DMS 273 (cell line): Measurements from ENCODE around the gene C2orf74.
"Not testable (repeated sequence)": the region's sequence is repeated elsewhere in the genome, so short reads cannot be mapped to it uniquely, and the experiment has no call there.

ENCODE experiments used
- DNase-seq: peaks from one replicate; lab custom pipeline; 2025; ENCODE audit not compliant: unreplicated experiment; lab: John Stamatoyannopoulos, UW

Gene C2orf74

DNA sequence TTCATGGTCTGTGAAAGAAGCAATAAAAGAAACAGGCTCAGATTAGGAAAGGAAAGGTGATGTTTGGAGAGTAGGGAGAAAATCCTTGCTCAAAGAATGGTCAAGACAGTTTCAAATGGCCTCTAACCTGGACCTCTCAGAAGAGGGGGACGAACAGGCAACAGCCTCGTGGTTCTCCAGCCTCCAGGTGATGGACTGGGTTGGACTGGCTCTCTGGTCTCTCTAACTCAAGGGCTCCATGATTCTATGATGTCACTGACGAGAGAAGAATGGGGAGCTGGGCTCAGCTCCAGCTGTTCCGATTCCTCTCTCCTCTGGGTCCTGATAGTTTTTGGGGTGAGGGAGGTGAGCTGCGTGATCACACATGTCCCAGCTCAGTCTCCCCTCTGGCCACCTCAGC lies at the start of gene C2orf74:
Gene C2orf74 (plus strand): TSS at position 301 of the 400 bp plus-strand sequence. CDS start 327 bp downstream, outside the sequence.
- no peak for DNase-seq

DNA sequence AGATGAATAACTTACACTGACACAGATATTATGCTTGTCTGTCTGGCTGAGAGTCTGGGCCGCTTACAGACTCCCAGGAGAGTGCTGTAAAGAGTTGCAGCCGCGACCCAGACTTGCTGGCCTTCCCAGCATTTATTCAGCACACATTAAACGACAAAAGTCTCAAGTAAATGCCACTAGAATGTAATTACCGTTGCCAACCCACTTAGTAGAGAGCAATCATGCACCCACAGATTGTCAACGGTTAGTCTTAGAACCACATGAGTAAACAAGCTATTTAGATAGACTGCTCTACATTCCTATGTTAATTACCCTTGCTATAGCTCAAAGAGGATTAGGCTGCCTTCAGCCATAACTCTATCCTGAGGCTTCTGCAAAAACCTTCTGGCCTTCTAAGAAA lies 47.8 kb upstream of the C2orf74 start:
- no peak for DNase-seq

DNA sequence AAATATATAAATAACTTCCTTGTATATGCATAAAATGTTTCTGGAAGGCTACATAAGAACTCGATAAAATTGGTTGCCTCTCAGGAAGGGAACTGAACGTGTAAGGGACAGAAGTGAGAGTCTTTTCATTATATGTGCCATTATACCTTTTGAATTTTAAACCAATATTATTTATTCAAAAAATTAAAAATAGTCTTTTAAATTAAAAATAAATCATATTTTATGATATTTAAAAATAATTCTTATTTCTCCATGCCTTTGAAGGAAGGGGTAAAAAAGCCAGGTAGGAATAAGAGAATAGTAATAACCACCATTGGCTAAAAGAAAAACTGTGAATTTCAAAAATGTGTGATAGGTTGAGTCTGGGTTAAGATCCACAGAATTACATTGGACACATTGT lies 45.7 kb upstream of the C2orf74 start:
- DNase-seq: no peak

DNA sequence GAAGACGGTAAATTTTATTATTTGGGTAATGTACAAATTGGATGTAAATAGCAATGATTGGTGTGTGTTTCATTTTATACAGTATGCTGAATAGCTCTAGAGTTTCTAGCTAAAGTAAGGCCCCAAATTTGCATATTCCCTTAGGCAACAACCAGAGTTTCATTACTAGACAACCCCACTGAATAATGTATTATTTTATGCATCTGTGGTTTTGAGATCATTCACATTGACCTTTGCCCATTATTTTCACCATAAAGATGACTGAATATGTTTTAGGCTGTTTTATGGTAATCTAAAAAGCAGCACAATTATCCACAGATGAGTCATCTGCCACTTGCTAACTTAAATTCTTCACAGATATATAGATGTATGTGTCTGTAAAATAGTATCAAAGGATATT lies 44.5 kb upstream of the C2orf74 start:
- no peak for DNase-seq

DNA sequence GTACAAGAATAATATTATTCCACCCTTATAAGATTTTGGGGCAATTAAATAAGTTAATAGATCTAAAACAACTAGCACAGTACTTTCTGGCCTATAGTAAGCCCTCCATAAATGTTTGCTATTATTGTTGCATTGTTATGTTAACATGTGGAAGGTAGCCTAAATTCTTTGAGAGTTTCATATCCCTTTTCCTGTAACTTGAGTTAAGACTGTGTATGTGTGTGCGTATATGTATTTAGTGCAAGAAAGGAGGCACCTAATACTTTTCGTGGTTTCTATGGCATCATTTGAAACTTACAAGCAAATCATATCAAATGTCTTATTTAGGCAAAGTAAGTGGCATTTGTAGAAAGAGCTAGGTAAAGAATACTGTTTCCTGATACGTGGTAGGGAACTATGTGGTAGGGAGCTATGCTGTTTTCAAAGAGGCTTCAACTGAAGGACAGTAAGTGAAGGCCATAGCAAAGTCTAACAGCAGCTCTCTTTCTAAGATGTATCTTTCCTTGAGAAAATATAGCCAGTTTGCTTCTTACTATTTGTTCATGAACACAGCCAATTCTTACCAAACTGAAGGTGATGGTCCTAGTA lies 36.8 kb upstream of the C2orf74 start:
- no peak for DNase-seq

DNA sequence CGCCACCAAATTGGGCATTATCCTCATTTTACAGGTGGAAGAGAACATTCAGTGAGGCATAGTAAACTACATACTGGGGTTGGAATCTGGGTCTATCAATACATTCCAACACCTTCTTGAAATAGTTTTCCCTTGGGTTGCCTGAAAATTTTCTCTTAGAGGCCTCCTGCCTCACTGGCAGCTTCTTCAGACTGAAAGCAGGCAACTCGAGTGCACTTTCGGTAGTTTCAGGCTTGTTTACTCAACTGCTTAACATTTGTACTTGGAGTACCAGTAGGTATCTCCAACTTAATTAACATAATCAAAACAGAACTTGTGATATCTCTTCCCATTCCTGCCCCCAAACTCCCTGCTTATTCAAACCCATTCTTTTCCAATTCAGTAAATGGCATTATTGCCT lies 36.2 kb upstream of the C2orf74 start:
- no peak for DNase-seq

DNA sequence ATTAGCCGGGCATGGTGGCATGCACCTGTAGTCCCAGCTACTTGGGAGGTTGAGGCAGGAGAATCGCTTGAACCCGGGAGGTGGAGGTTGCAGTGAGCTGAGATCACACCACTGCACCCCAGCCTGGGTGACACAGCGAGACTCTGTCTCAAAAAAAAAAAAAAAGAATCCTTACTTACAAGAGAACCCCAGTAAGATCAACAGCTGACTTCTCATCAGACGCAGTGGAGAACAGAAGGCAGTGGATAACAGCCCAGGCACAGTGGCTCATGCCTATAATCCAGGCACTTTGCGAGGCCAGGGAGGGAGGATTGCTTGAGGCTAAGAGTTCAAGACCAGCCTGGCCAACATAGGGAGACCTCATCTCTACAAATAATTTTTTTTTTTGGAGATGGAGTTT lies 33.9 kb upstream of the C2orf74 start:
- DNase-seq: not testable (repeated sequence)

DNA sequence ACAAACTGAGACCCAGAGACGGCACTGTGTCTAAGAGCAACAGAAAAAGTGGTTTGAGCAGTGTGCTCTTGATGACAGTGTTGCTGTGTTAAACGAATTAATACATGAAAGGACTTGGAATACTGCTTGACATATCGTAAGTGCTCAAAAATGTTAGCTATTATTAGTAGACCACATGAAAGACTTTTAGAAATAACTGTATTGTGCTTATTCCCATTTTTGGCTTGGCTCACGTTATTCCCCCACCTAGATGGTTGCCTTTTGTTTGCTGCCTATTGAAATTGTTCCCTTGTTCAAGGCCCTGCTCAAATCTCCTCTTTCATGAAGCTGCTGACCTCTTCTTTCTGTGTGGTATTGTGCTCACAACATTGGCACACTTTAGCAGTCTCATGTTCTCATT lies 27.8 kb upstream of the C2orf74 start:
- no peak for DNase-seq

DNA sequence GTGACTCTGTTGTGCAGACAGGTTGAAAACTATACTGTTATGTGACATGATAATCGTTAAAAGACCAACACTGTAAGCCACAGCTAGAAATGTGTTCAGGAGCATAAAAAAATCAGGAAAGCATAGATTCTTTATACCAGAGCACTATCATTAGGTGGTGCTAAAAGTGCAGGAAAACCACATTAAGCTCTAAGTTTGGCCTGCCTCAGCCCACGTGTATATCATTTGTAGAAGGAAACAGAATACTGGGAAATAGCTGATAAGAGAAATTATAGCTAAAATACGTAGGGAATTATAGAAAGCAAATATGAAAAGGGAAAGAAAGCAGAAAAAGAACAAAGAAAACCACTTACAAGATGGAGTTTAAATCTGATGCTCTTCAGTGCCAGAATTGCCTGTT lies 26.5 kb upstream of the C2orf74 start:
- peak; percentile 66 for DNase-seq

DNA sequence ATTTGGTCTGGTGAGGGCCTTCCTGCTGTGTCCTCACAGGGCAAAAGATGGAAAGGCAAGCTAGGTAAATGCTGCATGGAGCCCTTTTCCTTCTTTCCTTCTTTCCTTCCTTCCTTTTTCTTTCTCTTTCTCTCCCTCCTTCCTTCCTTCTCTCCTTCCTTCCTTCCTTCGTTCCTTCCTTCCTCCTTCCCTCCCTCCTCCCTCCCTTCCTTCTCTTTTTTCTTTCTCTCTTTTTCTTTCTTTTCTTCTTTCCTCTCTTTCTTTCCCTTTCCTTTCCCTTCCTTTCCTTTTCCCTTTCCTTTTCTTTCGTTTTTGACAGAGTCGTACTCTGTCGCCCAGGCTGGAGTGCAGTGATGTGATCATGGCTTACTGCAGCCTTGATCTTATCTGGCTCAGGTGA lies 23.1 kb upstream of the C2orf74 start:
- DNase-seq: no peak

DNA sequence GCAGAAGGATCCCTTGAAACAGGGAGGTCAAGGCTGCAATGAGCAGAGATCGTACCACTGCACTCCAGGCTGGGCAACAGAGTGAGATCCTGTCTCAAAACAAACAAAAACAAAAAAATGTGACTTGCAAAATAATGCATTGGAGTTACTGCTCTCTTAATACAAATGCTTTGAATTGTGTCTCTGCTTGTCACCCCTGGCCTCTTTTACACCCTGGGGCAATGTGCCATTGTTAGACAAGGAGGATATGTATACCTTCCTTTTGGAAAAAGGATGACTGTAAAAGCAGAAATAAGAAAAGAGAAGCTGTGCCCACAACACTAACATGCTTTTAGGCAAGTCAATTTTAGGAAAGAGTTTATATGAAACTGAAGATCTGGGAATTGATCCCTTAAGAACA lies 20.8 kb upstream of the C2orf74 start:
- DNase-seq: no peak

DNA sequence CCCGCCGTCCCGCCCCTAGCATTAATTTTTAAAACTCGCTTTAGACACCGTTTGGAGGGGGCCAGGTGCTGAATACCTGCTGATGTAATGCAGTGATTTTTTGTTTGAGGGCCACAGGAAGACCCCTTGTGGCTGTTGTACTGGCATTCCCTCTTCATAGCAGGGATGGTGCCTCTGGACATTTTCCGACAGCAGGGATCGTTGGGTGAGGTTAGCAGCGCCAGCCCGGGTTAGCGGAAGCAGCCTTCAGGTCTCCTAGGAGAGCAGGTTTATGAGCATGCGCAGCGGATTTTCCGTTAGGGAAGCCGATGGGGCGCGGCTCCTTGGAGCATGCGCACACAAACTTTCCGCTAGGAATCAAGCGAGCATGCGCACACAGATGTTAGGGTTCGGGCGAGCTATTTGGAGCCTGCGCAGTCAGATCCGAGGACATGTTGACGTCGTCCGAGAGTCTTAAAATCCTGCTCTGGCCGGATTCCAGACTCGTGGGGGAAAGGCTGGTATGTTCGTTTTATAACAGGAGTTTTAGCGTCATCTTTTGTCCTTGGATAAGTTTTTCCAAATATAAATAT lies 17.2 kb upstream of the C2orf74 start:
- peak; percentile 100 for DNase-seq

DNA sequence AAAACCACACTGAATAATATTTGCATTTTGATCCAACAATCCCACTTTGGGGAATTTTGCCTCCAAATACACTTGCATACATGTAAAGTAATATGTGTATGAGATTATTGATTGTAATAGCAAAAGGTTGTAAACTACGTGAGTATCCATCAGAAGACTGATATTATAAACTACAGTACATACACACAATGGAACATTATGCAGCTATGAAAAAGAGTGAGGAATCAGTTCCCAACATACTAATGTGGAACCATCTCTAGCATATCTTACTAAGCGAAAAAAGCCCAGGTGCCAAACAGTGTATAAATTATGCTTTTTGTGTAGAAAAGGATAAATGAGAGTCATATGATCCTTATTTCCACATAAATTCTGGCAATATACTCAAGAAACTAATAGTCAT lies 16.0 kb upstream of the C2orf74 start:
- no peak for DNase-seq

DNA sequence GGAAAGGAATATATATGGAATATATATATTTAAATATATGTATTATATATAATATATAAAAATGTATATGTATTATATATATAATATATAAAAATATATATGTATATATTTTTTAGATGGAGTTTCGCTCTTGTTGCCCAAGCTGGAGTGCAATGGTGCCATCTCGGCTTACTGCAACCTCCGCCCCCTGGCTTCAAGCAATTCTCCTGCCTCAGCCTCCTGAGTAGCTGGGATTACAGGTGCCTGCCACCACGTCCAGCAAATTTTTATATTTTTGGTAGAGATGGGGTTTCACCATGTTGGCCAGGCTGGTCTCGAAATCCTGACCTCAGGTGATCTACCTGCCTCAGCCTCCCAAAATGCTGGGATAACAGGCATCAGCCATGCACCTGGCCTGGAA lies 13.9 kb upstream of the C2orf74 start:
- not testable (repeated sequence) for DNase-seq

DNA sequence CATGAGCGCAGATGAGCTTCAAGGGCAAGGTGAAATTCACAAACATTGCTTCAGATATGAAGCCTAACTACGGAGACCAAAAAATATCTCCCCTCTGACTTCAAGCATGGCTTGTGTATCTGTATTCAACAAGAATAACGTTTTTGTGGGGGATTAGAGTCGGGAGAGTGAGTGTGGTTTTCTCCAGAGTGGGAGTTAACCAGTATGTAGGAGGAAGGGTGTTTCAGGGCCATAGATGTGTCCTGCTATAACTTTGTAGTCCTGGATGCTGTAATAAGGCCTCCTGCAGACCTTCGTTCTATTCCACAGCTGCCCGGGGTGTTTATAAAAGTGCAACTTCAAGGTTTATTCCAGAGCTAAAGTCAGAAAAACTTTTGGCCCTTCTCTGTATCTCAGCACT lies 12.9 kb upstream of the C2orf74 start:
- no peak for DNase-seq

DNA sequence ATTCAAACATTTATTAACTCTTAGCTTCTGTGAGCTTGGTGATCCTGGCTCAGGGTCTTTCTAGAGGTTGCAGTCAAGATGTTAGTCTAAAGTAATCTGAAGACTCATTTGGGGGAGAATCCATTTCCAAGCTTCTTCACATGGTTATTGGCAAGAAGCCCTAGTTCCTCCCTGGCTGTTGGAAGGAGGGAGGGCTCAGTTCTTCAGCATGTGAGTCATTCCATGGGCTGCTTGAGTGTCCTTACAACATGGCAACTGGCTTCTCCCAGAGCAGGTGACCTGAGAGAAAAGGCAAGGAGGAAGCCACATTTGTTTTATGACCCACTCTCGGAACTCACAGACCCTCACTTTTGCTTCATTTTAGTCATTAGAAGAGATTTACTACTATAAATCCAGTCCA lies 10.6 kb upstream of the C2orf74 start:
- DNase-seq: peak; percentile 6

DNA sequence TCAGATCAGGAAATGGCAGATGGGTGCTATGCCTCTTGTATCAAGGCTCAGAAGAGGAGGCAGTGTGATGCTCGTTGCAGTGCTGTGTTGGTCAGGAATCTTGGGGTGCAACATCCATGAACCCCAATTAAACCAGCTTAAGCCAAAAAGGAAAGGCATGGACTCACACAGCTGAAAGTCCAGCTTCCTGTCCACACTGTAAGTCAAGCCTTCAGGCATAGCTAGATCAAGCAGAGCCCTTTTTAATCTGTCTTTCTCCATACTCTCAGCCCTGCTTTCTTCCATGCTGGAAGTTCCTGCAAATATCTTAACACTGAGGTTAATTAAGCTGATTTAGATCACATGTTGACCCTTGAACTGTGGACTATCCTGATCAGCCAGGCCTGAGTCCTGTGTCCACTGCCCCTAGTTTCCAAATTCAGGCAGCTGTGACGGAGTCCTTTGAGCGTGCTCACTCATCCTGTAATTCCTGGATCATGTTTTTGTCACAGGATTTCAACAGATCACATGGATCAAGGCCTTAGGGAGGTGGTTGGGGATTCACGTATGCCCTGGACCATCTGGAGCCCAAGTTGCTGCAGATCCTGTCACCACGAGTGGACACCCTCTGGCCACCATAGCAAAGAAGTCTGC lies 4.5 kb upstream of the C2orf74 start:
- no peak for DNase-seq

DNA sequence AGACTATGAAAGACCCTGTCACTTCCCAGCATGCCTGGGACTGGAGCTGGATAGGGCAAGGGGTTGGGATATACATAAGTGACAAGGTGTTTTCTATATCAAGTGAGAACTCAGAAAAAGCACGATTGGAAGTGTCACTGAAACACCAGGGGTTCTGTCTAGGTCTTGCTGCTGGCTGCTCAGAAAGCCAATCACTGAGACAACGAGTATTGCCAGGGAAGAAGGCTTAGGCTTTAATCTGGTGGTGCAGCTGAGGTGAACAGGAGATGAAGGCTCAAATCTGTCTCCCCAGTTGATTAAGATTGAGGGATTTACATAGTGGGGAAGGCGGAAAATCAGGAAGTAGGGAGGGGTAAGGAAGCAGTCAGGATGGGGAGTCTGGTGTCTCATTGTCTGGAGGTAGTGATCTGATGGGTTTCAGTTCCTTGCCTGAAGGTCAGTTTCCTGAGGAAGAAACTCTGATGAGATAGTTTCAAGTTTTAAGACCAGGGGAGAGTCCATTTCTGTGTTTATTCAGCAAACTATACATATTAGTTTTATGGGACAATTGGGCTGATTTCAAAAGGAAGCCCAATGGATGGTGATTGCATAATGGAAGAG lies 3.5 kb upstream of the C2orf74 start:
- no peak for DNase-seq

DNA sequence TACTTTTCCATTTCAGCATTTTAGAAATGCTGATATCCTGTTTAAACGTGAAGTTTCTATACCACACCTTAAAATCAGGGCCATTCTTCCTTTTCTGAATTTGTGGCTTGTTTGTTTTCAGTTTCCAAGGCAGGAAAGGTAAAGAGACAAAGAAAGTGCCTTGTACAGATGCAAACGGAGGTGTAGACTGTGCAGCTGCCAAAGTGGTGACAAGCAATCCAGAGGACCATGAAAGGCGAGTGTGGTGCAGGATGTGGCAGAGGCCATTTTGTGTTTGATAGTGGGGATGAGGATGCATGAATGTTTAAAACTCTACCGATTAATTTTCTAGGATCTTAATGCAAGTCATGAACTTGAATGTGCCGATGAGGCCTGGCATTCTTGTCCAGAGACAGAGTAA lies 733 bp downstream of the C2orf74 start:
- no peak for DNase-seq

DNA sequence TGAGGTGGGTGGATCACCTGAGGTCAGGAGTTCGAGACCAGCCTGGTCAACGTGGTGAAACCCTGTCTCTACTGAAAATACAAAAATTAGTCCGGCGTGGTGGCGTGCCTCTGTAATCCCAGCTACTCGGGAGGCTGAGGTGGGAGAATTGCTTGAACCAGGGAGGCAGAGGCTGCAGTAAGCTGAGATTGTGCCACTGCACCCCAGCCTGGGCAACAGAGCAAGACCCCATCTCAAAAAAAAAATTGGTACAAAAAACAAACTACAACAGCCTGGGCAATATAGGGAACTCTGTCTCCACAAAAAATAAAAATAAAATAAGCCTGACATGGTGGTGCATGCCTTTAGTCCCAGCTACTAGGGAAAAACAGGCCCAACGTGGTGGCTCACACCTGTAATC lies 3.1 kb downstream of the C2orf74 start:
- DNase-seq: not testable (repeated sequence)

DNA sequence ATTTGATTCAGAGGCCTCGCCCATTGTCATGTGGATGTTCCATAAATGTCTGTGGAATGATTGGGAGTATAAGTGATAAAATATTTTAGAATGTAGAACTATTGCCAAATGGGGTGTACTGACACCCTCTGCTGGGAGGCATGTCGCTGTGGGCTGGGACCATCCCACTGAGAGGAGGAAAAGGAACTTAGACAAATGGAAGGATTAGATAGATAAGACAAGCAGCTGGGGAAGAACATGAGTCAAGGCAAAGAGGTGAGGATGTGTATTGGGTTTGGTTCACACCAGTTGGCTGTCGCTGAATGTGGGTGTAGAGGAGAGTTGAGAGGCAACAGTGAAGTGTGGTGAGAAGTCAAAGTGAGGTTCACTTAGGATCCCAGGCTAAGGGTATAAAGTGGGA lies 4.0 kb downstream of the C2orf74 start:
- no peak for DNase-seq

DNA sequence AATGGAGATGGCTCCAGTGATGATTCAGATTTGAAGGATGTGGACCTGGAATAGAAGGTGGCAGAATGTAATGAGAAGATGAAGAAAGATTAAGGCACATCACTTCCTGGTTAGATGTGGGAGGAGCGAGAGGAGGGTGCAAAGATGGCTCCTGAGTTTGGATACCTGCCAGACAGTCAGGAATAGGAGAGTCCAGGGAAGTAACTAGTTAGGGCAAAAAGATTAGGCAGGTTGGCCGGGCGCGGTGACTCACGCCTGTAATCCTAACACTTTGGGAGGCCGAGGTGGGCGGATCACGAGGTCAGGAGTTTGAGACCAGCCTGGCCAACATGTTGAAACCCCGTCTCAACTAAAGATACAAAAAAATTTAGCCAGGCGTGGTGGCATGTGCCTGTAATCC lies 5.6 kb downstream of the C2orf74 start:
- no peak for DNase-seq
